ENCODE results near the gene PTCHD1. TPM values are rescaled to one million over a fixed set of nuclear protein-coding genes. Genes with fewer than 3 reads are reported as not detected.

Gene PTCHD1
- total RNA-seq, 2 donors from 2014 or later, result not detected

DNA sequence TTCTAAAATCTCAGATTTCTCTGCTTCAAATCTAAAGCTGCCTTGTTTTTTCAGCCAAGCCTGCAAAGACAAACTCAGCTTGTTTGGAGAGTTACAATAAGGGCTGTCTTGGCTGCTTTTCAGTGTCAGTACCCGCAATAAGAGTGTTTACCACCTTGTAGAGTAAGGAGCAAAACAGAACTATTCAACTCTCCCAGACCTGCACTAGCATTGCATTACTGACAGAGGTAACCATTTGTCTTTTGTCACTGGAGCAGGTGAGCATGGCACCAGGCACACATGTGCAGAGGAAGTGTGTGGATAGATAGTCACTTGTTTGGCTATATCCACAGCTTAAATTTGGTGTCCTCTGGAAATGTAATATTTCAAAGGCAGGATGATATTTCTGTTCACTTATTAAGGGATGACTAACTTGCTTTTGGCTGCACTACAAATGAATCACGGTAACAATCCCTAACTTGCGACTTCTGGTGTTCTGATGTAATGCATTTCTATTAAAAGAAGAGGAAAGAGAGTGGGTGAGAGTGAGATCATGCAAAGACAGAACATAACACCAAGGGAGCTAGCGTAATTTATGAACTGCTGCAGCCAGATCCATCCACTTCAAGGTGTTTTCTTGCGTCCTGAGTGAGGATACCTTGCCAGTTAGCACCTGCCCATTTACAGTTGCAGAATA is 38.6 kb downstream of the PTCHD1 start:
- no peak for DNase-seq
- peaks cover 0 to 3% of the 10 kb centered on the region in 2 donors for H3K9me3 Mint-ChIP-seq
- H3K27me3 Mint-ChIP-seq (ENCODE audit: low read depth), result peaks cover 17% of the 10 kb centered on the region
- H3K4me3 Mint-ChIP-seq, result no peak overlapping the region
- no peak overlapping the region for H3K27ac Mint-ChIP-seq
- no peaks in the 10 kb centered on the region for H3K36me3 Mint-ChIP-seq (ENCODE audit: insufficient read depth in 2 of 2)
- no peak for ATAC-seq (replicated peaks in 1 of 2)
- H3K4me1 Mint-ChIP-seq (ENCODE audit: low read depth), result no peaks in the 10 kb centered on the region

DNA sequence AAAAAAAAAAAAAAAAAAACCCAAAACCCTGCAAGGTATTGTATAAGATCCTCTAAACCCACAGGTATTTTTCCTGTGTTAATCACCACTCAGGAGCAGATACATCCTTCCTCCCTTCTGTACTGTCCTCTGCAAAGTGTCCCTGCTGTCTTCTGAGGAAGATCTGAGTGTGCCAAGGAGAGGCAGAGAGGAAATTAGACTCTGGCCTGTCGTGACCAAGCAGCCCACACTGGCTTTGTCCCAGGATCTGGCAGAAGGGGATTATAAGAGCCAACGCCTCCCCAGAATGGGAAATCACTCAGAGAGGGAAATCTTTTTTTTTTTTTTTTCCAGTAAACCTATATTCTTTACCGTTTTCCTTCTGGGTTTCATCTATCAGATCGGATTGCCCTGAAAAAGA is 39.6 kb downstream of the PTCHD1 start:
- no peak overlapping the region for H3K27ac Mint-ChIP-seq
- H3K4me1 Mint-ChIP-seq (ENCODE audit: low read depth), result no peaks in the 10 kb centered on the region
- no peak overlapping the region for H3K4me3 Mint-ChIP-seq
- peaks cover 0 to 3% of the 10 kb centered on the region in 2 donors for H3K9me3 Mint-ChIP-seq
- H3K36me3 Mint-ChIP-seq (ENCODE audit: insufficient read depth in 2 of 2), result no peaks in the 10 kb centered on the region
- DNase-seq, result no peak
- peaks cover 10% of the 10 kb centered on the region for H3K27me3 Mint-ChIP-seq (ENCODE audit: low read depth)
- no peak for ATAC-seq (replicated peaks in 1 of 2)

DNA sequence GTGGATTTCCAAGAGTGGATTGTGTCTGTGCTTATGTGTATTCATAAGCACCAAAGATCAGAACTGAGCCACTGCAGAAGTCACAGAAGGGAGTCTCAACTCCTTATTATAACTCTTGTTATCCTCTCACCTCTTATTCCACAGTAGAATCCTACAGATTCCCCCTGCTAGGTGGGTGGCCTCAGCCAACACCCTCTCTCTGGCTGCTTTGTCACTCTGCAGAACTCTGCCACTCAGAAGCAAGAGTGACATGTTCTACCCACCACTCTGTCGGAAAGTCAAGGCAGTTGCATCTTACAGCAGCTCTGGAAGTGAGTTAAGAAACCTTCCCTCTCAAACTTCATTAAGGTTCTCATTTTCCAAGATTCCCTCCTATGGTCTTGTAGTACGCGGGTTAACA is 41.9 kb downstream of the PTCHD1 start:
- H3K36me3 Mint-ChIP-seq (ENCODE audit: insufficient read depth in 2 of 2), result no peaks in the 10 kb centered on the region
- ATAC-seq (replicated peaks in 1 of 2) (no peak), DNase-seq (no peak)
- no peak overlapping the region for H3K27ac Mint-ChIP-seq
- H3K27me3 Mint-ChIP-seq (ENCODE audit: low read depth), result peaks cover 21% of the 10 kb centered on the region
- peaks cover 0 to 3% of the 10 kb centered on the region in 2 donors for H3K9me3 Mint-ChIP-seq
- no peaks in the 10 kb centered on the region for H3K4me1 Mint-ChIP-seq (ENCODE audit: low read depth)
- no peak overlapping the region for H3K4me3 Mint-ChIP-seq

DNA sequence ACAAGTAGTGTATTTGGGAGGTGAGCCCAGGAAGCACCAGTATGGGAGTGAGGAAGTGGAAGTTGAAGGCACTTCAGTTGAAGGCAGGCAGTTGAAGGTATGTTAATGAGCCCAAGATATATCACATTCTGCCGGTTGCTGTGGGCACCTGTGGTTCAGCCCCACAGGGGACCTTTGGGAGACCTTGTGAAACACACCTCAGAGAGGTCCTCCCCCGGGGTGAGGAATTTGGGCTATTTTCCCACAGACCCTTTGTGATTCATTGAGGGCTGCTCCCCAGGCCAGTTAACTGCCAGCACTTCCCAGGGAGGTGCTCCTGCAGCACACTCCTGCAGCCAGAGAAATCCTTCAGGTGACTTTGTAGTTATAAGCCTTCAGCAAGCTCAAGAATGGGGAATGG is 45.9 kb downstream of the PTCHD1 start:
- H3K4me1 Mint-ChIP-seq (ENCODE audit: low read depth), result no peaks in the 10 kb centered on the region
- H3K4me3 Mint-ChIP-seq, result no peak overlapping the region
- DNase-seq (no peak), ATAC-seq (replicated peaks in 1 of 2) (no peak)
- peaks cover 18% of the 10 kb centered on the region for H3K27me3 Mint-ChIP-seq (ENCODE audit: low read depth)
- H3K36me3 Mint-ChIP-seq (ENCODE audit: insufficient read depth in 2 of 2), result no peaks in the 10 kb centered on the region
- H3K27ac Mint-ChIP-seq, result no peak overlapping the region
- H3K9me3 Mint-ChIP-seq, result peaks cover 0 to 3% of the 10 kb centered on the region in 2 donors

DNA sequence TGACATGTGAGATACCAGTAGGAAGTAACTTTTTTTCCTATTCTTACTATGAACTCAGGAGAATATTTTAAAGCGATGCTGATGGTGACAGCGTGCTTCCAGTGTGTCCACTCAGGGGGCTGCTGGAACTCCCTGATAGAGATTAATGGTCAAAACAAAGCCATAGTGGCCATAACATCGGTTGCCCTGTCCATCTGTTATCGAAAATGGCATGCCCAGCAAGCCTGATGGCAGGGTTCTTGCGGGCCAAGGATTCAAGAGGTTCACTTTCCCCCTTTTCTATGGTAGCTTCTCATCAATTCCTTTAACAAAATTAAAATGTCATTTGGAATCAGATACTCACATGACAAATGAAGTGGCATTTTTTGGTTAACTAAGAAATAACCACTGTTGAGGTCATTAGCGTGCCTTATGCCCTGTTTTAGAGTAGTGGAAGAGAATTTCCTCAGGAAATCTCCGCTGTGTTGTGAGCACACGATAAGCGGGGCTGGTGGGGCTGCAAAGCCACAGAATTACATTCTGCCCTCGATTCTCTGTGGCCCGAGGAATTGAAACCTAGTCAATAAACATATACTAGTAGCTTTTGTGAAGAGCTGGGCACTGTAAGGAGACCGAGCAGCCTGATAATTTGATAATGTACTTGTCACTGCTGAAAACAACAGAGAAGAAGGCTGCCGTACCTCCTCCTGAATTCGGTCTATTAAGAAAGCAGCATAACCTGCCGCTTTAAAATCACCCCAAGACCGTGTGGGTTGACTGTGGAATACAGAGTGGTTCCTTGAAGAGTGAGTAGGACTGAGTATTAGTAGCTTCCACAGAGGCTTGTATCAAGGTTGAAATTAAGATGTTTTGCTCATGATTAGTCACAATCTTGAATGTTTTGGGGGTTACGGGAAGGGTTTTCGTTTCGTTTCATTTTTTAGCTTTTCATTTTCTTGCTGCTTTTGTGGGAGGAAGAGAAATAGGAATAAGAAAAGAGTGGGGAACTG is 46.7 kb downstream of the PTCHD1 start:
- DNase-seq (no peak), ATAC-seq (replicated peaks in 1 of 2) (peak in 1 of 2 donors; percentile 42)
- Mint-ChIP-seq H3K27ac (peak overlapping the region; percentile 35), H3K27me3 (ENCODE audit: low read depth) (peaks cover 18% of the 10 kb centered on the region), H3K4me1 (ENCODE audit: low read depth) (no peaks in the 10 kb centered on the region), H3K36me3 (ENCODE audit: insufficient read depth in 2 of 2) (no peaks in the 10 kb centered on the region), H3K4me3 (peak overlapping the region in 1 of 2 donors; percentile 76), H3K9me3 (peaks cover 0 to 3% of the 10 kb centered on the region in 2 donors)

DNA sequence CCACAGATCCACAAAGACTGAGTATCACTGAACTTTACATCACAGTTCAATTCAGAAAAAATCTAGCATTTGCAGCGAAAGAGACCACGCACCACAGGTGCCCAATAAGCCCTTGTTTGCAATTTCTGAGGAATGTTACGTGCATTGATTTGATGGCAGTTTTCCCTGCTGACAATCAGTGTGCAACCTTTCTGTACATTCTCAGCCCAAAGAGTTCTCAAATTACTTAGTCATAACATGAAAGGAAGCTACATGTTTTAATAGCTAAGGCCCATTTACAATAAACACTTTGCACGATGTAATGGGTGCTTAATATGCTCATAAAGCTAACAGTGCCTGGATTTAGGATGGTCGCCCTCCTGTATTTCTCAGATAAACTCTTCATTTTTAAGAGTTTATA is 47.9 kb downstream of the PTCHD1 start:
- Mint-ChIP-seq H3K36me3 (ENCODE audit: insufficient read depth in 2 of 2) (no peaks in the 10 kb centered on the region), H3K4me3 (no peak overlapping the region), H3K9me3 (no peaks in the 10 kb centered on the region), H3K27ac (no peak overlapping the region), H3K4me1 (ENCODE audit: low read depth) (no peaks in the 10 kb centered on the region), H3K27me3 (ENCODE audit: low read depth) (peaks cover 20% of the 10 kb centered on the region)
- DNase-seq (no peak), ATAC-seq (replicated peaks in 1 of 2) (no peak)

DNA sequence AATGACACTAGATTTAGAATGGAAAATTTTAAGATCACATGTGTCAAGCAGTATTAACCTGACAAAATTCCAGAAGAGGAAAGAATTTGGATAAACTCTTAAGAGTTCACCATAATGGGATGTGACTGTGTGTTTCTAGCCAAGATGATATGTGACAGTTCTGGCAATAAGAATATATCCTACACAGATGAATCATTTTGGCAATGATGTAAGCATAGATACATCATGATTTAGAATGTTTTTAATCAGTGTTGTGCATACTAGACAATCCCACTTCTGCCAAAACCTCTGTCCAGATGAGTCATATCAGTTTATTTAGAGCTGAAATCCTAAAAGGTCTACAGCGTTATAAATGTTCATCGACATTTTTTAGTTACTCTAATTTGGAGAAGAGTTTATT is 48.8 kb downstream of the PTCHD1 start:
- Mint-ChIP-seq H3K4me1 (ENCODE audit: low read depth) (no peaks in the 10 kb centered on the region), H3K9me3 (no peaks in the 10 kb centered on the region), H3K27ac (no peak overlapping the region), H3K4me3 (no peak overlapping the region), H3K36me3 (ENCODE audit: insufficient read depth in 2 of 2) (no peaks in the 10 kb centered on the region), H3K27me3 (ENCODE audit: low read depth) (peaks cover 23% of the 10 kb centered on the region)
- ATAC-seq (replicated peaks in 1 of 2), result peak; percentile 58 to 75
- DNase-seq, result no peak

DNA sequence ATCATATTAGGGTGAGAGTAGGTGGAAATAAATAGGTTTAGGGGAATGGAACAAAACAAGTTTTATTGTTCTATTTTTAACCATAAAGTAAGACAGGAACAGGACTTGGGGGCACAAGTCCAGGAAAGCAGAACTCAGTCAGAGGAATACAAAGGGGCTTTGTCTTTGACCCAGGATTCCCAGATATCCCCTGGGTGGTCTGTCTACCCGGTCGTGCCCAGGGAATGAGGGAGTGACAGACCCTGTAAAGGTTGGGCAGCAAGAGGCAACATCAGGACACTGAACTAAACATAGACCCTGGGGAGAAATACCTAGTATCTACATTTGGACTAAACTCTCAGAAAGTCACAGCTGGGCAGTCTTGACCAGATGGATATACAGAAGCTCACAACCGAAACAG is 50.6 kb downstream of the PTCHD1 start:
- ATAC-seq (replicated peaks in 1 of 2), result no peak

GRCh38 chrX:23386260-23386659 is 51.6 kb downstream of the PTCHD1 start:
- ATAC-seq (replicated peaks in 1 of 2), result no peak
- DNase-seq, result no peak

More for the DNA sequence above, 50.6 kb downstream of the PTCHD1 start:
- DNase-seq, result no peak
- Mint-ChIP-seq H3K9me3 (no peaks in the 10 kb centered on the region), H3K4me3 (no peak overlapping the region), H3K4me1 (ENCODE audit: low read depth) (no peaks in the 10 kb centered on the region), H3K27ac (no peak overlapping the region), H3K36me3 (ENCODE audit: insufficient read depth in 2 of 2) (no peaks in the 10 kb centered on the region), H3K27me3 (ENCODE audit: low read depth) (peaks cover 17% of the 10 kb centered on the region)

GRCh38 chrX:23386726-23387125 is 52.1 kb downstream of the PTCHD1 start:
- Mint-ChIP-seq H3K27me3 (ENCODE audit: low read depth) (peaks cover 9% of the 10 kb centered on the region), H3K4me3 (no peak overlapping the region), H3K9me3 (no peaks in the 10 kb centered on the region), H3K27ac (no peak overlapping the region), H3K4me1 (ENCODE audit: low read depth) (no peaks in the 10 kb centered on the region), H3K36me3 (ENCODE audit: insufficient read depth in 2 of 2) (no peaks in the 10 kb centered on the region)
- no peak for ATAC-seq (replicated peaks in 1 of 2)
- no peak for DNase-seq

More at GRCh38 chrX:23386260-23386659, 51.6 kb downstream of the PTCHD1 start:
- Mint-ChIP-seq H3K36me3 (ENCODE audit: insufficient read depth in 2 of 2) (no peaks in the 10 kb centered on the region), H3K4me3 (no peak overlapping the region), H3K27me3 (ENCODE audit: low read depth) (peaks cover 12% of the 10 kb centered on the region), H3K27ac (no peak overlapping the region), H3K9me3 (no peaks in the 10 kb centered on the region), H3K4me1 (ENCODE audit: low read depth) (no peaks in the 10 kb centered on the region)

DNA sequence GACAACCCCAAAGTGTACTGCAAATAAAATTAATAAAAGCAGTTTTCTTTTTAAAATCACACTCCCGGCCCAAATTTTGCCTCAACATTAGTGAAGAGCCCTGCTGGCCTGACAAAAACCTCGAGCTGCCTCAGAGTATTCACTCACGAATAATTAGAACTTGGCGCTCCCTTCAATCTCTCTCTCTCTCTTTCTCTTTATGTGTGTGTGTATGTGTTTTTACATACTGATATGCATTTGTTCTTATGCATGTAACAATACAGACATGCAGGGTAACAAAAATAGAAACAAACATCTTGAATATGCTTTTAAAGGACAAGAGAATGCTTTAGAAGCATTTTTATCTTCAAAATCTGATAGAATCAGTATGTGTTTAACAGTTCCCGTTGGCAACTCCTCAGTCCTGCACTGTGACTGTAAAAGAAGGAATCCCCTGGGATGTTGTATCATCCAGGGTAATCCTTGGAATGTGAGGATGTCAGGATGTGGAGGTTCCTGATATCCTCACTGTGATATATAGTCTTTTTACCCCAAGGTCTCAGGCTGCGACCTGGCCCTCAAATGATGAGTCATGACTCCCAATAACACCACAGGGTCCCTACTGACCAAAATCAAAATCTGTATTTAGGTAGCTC is 53.0 kb downstream of the PTCHD1 start:
- H3K27me3 Mint-ChIP-seq (ENCODE audit: low read depth), result peaks cover 11% of the 10 kb centered on the region
- ATAC-seq (replicated peaks in 1 of 2), result no peak
- DNase-seq, result no peak
- no peak overlapping the region for H3K27ac Mint-ChIP-seq
- no peaks in the 10 kb centered on the region for H3K36me3 Mint-ChIP-seq (ENCODE audit: insufficient read depth in 2 of 2)
- no peaks in the 10 kb centered on the region for H3K4me1 Mint-ChIP-seq (ENCODE audit: low read depth)
- no peaks in the 10 kb centered on the region for H3K9me3 Mint-ChIP-seq
- H3K4me3 Mint-ChIP-seq, result no peak overlapping the region

DNA sequence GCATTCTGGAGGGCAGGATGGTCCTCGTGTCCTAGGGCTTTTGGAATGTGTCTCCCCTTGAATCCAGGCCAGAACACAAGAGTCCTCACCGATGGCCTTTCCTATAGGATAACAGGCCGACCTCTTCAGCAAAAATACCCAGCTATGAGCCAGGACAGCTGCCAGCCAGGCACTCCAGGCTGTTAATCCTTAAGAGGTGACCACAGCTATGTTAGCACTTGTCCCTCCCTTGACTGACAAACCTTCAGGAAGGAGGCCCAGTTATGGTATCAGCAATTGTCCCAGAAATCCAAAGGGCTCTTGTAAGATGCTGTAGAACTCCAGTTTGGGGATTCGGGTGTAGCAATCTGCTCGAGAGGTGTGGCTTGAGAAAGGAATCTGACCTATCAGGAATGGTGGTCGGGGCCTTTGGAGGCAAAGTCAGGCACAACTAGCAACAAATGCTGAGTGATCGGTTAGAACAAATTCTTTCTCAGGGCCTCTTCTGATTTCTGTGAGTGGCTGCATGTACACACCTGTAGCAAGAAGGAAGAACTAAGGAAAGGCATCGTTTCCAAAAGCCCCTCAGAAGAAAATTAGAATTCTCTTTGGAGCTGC is 54.6 kb downstream of the PTCHD1 start:
- Mint-ChIP-seq H3K36me3 (ENCODE audit: insufficient read depth in 2 of 2) (no peaks in the 10 kb centered on the region), H3K27ac (no peak overlapping the region), H3K9me3 (no peaks in the 10 kb centered on the region), H3K4me3 (no peak overlapping the region), H3K4me1 (ENCODE audit: low read depth) (no peaks in the 10 kb centered on the region), H3K27me3 (ENCODE audit: low read depth) (peaks cover 11% of the 10 kb centered on the region)
- DNase-seq (no peak), ATAC-seq (replicated peaks in 1 of 2) (no peak)

DNA sequence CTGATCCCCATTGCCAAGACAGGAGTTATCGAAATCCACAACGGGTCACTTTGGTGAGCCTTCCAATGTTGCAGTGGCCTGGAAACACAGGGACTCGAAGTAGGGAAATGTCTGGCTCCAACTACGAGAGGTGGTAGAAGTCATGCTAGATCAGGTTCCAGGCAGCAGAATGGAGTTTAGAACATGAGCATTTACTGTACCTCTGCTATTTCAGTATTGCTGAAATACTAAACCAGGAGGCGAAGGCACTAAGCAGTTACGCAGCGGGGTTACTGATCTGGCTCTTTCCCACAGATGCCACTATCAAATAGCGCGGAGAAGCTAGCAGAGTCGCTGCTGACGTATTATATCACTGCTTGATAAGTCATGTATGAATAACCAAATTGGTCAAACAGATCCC is 56.3 kb downstream of the PTCHD1 start:
- Mint-ChIP-seq H3K36me3 (ENCODE audit: insufficient read depth in 2 of 2) (no peaks in the 10 kb centered on the region), H3K27me3 (ENCODE audit: low read depth) (peaks cover 11% of the 10 kb centered on the region), H3K9me3 (no peaks in the 10 kb centered on the region)

More for the DNA sequence above, 56.3 kb downstream of the PTCHD1 start:
- Mint-ChIP-seq H3K4me1 (ENCODE audit: low read depth) (no peaks in the 10 kb centered on the region), H3K27ac (no peak overlapping the region), H3K4me3 (no peak overlapping the region)
- ATAC-seq (replicated peaks in 1 of 2), result no peak
- DNase-seq, result no peak

Measured in activated T-cell treated with anti-CD3 and anti-CD28 coated beads, Interleukin-2, amount 50 U/mL, for 72 hours (primary cell).